Spleen (tissue), 7 donors: ENCODE measurements around the gene ZNF496.

Experiments used
- CTCF ChIP-seq, 11 experiments: fragments of 200-600 bp in 7 of 11; fragments of 450-650 bp in 4 of 11; sonication (generic) in 4 of 11; IDR thresholded peaks in 8 of 11; conservative IDR thresholded peaks in 3 of 11; 1 replicate in 7 of 11; 2 replicates in 4 of 11; pipeline versions ENCODE4 v1.4.0 to v1.8.0; 2016 to 2021; ENCODE audit warnings: antibody characterized with exemption in 11 of 11, inconsistent platforms in 4 of 11, mild to moderate bottlenecking in 1 of 11
- POLR2A ChIP-seq, 3 donors: fragments of 450-650 bp; IDR thresholded peaks; one replicate each; pipeline ENCODE4 v1.5.1; 2017; ENCODE audit warnings: antibody characterized with exemption in 3 of 3, mild to moderate bottlenecking in 1 of 3
- POLR2AphosphoS5 ChIP-seq, 3 donors: sonication (generic); formaldehyde crosslinking; IDR thresholded peaks; one replicate each; pipeline ENCODE4 v1.5.1; 2017; ENCODE audit warnings: antibody characterized with exemption in 3 of 3
- donor health status: DM: no; HTN: no; CAD: no; lungs with moderate emphysema.
- donor health status: DM: no; HTN: no; CAD: no.
- donor health status: DM: no; HTN: no; CAD: no.

GRCh38 chr1:247365023-247365422 lies 33.4 kb upstream of the ZNF496 start:
- TF ChIP-seq CTCF (IDR thresholded peaks at IDR 0.05 in 8 of 11, conservative IDR thresholded peaks at IDR 0.05 in 3 of 11) (no peak), POLR2AphosphoS5 (IDR thresholded peaks at IDR 0.05) (no peak), POLR2A (IDR thresholded peaks at IDR 0.05) (no peak)
